ENCODE results near the gene TIGD4.

Gene TIGD4

DNA sequence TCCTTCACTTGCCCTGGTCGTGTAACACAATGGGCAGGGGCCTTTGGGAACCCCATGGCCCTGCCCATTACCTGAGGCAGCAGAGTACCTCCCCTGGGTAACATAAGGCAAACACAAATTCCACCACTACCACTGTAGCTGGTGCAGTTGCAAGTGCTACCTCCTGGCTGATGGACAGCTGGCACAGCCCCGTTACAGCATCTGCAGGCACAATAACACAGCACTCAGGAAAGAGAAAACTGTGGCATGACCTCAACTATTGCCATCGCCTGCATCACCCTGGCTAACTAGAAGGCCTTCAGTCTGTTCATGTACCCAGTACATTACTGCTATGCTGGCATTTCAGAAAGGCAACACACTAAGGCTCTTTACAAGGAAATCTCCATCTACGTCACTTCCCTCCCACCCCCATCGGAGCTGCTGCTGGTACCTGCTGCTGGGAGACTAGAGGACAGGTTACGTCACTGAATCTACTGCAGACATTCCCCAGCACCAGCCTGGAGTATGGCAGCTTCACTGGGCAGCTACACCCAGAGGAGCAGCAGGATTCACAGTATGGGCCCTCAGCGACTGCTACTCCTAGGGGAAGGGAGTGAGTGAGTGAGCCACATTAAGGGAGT, 39.6 kb upstream of the TIGD4 start:
- TF ChIP-seq, protein P1, sequence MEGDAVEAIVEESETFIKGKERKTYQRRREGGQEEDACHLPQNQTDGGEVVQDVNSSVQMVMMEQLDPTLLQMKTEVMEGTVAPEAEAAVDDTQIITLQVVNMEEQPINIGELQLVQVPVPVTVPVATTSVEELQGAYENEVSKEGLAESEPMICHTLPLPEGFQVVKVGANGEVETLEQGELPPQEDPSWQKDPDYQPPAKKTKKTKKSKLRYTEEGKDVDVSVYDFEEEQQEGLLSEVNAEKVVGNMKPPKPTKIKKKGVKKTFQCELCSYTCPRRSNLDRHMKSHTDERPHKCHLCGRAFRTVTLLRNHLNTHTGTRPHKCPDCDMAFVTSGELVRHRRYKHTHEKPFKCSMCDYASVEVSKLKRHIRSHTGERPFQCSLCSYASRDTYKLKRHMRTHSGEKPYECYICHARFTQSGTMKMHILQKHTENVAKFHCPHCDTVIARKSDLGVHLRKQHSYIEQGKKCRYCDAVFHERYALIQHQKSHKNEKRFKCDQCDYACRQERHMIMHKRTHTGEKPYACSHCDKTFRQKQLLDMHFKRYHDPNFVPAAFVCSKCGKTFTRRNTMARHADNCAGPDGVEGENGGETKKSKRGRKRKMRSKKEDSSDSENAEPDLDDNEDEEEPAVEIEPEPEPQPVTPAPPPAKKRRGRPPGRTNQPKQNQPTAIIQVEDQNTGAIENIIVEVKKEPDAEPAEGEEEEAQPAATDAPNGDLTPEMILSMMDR (IDR thresholded peaks at IDR 0.05; ENCODE audit: low read depth, low read length, missing control alignments): no peak
- no peak for DNase-seq (ENCODE audit: extremely low read depth, low read depth)

DNA sequence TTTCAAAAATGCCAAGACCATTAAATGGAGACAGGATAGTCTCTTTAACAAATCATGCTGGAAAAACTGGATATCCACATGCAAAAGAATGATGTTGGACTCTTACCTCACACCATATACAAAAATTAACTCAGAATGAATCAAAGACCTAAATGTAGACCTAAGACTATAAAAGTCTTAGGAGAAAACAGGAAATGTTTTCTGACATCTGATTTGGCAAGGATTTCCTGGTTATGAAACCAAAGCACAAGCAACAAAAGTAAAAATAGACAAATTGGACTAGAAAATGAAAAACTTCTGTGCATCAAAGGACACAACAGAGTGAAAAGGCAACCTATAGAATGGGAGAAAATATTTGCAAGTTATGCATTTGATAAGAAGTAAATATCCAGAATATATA, 37.8 kb upstream of the TIGD4 start:
- no peak for DNase-seq (ENCODE audit: extremely low read depth, low read depth)
- TF ChIP-seq, protein P1 (IDR thresholded peaks at IDR 0.05; ENCODE audit: low read depth, low read length, missing control alignments): no peak
- no peak overlapping the region for H3K4me3 ChIP-seq (replicated peaks; ENCODE audit: low read depth, low read length)

More for the DNA sequence above, 39.6 kb upstream of the TIGD4 start:
- no peak overlapping the region for H3K4me3 ChIP-seq (replicated peaks; ENCODE audit: low read depth, low read length)

DNA sequence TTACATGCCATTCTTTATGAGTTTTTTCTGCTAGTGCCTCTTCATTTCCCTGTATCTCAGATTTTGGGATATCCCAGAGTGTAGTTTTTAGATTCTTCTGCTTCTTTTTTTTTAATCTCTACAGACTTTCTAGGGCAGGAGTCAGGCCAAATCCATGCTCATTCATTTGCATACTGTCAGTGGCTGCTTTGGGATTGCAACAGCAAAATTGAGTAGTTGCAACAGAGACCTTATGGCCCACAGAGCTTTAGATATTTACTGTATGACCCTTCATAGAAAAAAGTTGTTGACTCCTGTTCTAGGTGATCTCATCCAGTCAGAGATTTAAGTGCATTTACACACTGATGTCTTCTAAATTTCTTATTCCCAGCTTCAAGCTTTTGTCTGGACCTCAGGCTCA, 35.5 kb upstream of the TIGD4 start:
- TF ChIP-seq, protein P1 (IDR thresholded peaks at IDR 0.05; ENCODE audit: low read depth, low read length, missing control alignments): no peak
- no peak overlapping the region for H3K4me3 ChIP-seq (replicated peaks; ENCODE audit: low read depth, low read length)
- no peak for DNase-seq (ENCODE audit: extremely low read depth, low read depth)

DNA sequence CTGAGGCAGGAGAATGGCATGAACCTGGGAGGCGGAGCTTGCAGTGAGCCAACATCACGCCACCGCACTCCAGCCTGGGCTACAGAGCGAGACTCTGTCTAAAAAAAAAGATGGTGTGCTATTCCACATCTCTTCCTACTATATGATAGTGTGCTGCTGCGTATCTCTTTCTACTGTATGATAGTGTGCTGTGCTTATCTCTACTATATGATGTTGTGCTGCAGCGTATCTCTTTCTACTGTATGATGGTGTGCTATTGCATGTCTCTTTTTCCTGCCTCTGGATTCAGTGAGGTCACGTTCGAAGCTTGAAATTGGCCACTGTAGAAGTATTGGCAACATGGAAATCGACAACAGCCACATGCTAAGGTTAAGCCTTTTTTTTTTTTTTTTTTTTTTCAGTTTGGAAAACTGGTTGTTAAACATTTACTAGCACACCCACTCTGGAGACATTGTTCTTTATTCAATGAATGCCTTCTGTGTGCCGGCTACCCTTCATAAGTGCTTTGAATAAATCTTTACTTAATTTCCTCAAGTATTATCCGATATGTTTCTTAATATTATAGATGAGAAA, 31.3 kb upstream of the TIGD4 start:
- TF ChIP-seq, protein P1 (IDR thresholded peaks at IDR 0.05; ENCODE audit: low read depth, low read length, missing control alignments): no peak
- no peak overlapping the region for H3K4me3 ChIP-seq (replicated peaks; ENCODE audit: low read depth, low read length)
- DNase-seq (ENCODE audit: extremely low read depth, low read depth): no peak

DNA sequence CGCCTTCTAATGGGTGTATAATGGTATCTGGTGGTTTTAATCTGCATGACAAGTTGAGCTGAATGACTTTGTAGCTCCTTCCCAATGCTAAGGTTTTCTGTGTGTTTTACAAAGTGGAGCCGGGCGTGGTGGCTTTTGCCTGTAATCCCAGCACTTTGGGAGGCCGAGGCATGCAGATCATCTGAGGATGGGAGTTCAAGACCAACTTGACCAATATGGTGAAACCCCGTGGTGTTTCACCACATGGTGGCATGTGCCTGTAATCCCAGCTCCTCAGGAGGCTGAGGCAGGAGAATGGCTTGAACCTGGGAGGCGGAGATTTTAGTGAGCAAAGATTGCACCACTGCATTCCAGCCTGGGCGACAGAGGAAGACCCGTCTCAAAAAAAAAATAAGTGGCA, 29.1 kb upstream of the TIGD4 start:
- no peak for DNase-seq (ENCODE audit: extremely low read depth, low read depth)
- H3K4me3 ChIP-seq (replicated peaks; ENCODE audit: low read depth, low read length): no peak overlapping the region
- TF ChIP-seq, protein P1 (IDR thresholded peaks at IDR 0.05; ENCODE audit: low read depth, low read length, missing control alignments): no peak

DNA sequence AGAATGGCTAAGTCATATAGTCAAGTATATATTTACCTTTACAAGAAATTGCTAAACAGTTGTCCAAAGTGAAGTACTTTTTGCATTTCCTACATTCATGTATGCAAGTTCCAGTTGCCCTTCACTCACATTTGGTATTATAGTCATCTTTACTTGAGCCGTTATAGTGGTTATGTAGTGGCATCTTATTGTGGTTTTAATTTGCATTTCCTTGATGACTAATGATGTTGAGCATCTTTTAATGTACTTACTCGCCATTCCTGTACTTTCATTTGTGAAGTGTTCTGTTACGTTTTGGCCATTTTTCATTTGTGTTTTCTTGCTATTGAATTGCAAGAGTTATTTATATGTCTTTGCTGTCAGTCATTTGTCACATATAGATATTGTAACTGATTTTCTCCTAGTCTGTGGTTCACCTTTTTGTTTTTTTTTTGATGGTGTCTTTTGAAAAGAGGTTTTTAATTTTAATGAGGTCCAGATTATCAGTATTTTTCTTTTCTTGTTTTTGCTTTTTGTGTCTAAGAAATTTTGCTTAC, 27.8 kb upstream of the TIGD4 start:
- no peak overlapping the region for H3K4me3 ChIP-seq (replicated peaks; ENCODE audit: low read depth, low read length)
- TF ChIP-seq, protein P1 (IDR thresholded peaks at IDR 0.05; ENCODE audit: low read depth, low read length, missing control alignments): no peak
- no peak for DNase-seq (ENCODE audit: extremely low read depth, low read depth)
